GM18873 (cell line): Measurements from ENCODE around the gene ZNF260.
"Not testable (repeated sequence)": the region's sequence is repeated elsewhere in the genome, so short reads cannot be mapped to it uniquely, and the experiment has no call there.

Experiments
- ATAC-seq: cut with Tn5 transposase; IDR thresholded peaks from one replicate; pipeline ENCODE4 v1.9.1; 2021; ENCODE audit warnings: mild to moderate bottlenecking, moderate library complexity, moderate number of reproducible peaks; ENCODE audit not compliant: unreplicated experiment, low FRiP score

The ZNF260 gene

GRCh38 chr19:36528194-36528920 lies at the start of gene ZNF260:
Gene ZNF260, minus strand, starts transcription at chr19:36528271. Its CDS starts 13,033 bp downstream, at chr19:36515238.
- ATAC-seq = peak; percentile 73

DNA sequence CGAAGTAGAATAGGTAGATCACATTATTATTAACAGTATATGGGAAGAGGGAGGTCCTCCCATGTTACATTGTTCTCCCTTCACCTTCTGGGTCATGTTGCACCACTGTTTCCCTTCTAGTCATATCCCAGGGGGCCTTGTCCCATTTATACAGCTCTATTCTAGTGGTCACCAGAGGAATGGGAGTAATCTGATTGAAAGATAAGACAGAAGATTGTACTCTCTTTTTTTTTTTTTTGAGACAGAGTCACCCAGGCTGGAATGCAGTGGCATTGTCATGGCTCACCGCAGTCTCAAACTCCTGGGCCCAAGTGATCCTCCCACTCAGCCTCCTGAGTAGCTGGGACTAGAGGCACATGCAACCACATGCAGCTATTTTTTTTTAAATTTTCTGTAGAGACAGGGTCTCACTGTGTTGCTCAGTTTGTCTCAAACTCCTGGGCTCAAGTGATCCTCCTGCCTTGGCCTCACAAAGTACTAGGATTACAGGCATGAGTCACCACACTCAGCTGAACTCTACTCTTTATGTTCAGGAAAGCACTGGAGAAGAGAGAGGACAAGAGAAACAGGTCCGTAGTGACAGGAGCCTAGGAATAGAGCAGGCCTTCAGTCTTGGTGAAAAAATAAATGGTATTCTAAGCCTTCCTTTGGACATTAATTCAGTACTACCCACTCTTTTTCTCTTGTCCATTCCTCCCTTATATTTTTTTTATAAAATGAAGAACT lies 49.4 kb upstream of the ZNF260 start:
- ATAC-seq = no peak

DNA sequence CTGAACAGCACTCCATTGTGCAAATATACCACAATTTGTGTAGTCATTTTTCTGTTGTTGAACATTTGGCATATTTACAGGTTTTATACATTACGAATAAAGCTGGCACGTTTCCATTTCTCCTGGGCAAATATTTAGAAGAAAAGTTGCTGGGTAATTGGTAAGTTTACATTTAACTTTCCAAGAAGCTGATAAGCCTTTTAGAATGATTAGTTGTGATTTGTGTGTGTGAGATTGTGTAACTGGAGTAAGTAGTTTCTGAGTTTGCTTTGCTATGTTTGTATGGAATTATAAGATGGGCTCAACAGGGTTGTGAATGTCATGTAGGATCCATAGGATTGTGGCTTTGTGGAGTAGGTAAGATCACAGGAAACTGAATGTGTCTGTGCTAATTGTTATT lies 46.7 kb upstream of the ZNF260 start:
- ATAC-seq = no peak

DNA sequence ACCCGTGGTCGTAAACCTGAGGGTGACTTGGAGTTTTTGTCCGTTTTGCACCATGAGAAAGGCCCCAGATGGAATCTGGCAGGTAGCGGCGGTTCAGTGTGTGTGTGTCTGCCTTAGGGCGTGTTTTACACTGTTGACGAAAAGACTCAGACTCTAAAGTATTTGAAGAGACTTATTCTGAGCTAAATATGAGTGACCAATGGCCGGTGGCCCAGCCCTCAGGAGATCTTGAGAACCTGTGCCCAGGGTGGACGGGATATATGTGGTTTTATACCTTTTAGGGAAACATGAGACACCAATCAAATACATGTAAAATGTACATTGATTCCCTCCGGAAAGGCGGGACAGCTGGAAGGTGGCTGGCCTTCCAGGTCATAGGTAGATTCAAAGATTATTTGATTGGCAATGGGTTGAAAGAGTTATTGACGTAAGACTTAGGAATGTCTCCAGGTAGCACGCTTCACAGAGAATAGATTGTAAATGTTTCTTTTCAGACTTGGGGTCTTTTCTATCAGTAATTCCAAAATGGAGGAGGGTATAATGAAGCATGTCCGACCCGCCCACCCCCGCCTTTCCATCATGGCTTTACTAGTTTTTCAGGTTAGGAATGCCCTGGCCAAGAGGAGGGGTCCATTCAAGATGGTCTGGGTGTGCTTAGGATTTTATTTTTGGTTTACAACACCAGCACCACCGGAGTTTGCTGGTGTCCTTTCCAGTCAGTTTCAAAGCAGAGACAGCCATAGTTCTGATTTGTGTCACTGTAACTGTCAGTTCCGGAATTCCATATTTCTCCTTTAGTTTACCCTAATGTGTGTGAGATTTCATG lies 46.0 kb upstream of the ZNF260 start:
- ATAC-seq = no peak

DNA sequence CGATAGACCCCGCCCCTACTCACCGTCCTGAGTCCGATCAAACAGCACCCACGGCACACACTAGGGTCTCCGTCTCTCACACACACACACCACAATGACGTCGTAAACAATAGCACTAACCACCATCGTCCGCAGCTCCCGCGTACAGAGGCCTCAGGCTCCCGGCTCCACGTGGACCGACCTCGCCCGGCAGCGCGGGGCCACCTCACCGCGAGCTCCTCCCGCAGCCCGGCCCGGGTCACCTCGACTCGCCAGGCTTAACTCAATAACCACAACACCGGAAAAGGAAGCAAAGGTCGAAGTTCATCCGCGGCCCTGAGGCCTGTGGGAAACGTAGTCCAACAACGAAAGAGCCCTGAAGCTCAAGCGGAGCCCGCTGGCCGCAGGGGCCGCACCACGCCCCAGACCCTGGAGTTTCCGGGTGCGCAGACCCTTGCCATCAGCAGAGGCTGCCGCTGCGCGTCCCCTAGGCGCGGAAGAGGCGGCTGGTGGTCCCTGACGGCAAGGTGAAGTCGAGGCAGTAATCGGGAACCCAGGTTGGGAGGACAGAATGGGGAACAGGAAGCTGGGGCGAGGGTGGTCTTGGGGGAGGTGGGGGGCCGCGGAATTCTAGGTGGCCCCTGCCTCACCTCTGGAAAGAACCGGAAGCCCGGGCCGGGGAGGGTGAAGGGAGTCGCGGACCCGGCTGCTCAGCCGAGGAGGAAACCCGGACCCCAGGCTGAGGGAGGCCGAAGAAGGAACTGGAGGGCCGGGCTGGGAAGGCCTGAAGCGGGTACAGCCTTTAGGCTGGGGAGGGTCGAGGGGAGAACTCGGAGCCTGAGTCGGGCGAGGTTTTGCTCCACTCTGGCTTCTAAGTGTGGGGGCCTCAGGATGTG lies 45.2 kb upstream of the ZNF260 start, which contains the start of gene ZNF529:
Gene ZNF529, minus strand, starts transcription at position 273 of the 875 bp plus-strand sequence. CDS start 946 bp downstream, outside the sequence.
- peak; percentile 91 for ATAC-seq

GRCh38 chr19:36572593-36573019 lies 44.5 kb upstream of the ZNF260 start:
- ATAC-seq = no peak

DNA sequence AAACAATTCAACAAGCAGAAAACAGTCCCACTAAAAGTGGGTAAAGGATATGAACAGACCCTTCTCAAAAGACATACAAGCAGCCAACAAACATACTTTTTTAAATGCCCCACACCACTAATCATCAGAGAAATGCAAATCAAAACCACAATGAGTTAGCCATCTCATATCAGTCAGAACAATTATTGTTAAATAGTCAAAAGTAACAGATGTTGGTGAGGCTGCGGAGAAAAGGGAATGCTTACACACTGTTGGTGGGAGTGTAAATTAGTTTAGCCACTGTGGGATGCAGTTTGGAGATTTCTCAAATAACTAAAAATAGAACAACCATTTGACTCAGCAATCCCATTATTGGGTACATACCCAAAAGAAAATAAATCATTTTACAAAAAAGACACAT lies 36.3 kb upstream of the ZNF260 start:
- ATAC-seq = no peak

- ATAC-seq = no peak
Observed at GRCh38 chr19:36547001-36547732, 19.1 kb upstream of the ZNF260 start.

DNA sequence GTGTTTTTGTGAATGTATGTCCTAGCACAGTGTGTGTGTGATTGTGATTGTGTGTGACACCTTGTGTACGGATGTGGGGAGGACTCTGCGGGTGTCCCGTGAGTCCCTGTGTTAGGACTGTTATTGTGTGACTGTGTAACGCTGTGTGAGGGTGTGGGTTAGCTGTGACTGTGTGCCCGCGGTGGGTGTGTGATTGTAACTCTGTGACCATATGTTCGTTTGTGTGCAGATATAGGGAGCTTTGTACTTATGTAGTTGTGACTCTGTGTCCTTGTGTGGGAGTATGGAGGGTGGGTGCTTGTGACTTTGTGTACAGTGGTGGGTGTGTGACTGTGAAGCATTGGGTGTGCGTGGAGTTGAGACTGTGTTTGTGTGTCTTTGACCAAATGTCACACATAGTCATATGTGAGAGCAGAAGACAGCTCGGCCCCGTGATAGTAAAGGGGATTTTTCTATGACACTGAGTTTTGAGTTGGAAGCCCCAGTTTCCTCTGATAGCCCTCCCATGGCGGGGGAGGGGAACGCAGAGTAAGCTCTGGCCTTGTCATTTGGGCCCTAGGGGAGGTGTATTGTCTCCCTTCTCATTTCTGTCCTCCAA lies 949 bp upstream of the ZNF260 start:
- ATAC-seq = peak; percentile 26

DNA sequence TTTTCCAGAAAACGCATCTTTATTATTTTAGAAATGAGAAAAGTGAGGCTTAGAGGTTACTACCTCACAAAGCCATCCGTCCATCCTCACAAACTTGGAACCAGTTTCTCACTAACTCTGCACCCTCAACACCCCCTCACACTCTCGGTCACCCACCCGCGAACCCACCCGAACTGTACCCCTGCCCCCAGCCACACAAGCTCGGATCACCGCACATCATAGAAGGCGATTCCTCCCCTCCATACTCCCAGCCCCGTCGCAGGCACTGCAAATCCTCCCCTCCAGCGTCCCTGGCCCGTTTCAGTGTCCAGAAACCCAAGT lies 238 bp downstream of the ZNF260 start:
- ATAC-seq = no peak

GRCh38 chr19:36527341-36527740 lies 730 bp downstream of the ZNF260 start:
- ATAC-seq = no peak

GRCh38 chr19:36526581-36526980 lies 1.5 kb downstream of the ZNF260 start:
- no peak for ATAC-seq

- no peak for ATAC-seq
Observed at GRCh38 chr19:36524617-36525016, 3.5 kb downstream of the ZNF260 start.

DNA sequence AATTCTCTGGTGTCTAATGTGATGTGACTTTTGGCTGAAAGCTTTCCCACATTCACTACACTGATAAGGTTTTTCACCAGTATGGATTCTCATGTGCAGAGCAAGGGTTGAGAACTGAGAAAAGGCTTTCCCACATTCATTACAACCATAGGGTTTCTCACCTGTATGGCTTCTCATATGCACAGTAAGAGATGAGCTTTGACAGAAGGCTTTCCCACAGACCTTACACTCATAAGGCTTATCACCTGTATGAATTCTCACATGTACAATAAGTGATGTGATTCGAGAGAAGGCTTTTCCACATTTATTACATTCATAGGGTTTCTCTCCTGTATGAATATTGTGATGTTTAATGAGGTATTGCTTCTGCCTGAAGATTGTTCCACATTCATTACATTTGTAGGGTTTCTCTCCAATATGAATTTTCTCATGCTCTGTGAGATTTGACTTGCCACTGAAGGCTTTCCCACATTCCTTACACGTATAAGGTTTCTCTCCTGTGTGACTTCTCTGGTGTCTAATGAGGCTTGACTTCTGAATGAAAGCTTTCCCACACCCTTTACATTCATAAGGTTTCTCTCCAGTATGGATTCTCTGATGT lies 14.0 kb downstream of the ZNF260 start:
- no peak for ATAC-seq

- no peak for ATAC-seq
Observed at GRCh38 chr19:36508325-36508724, 19.7 kb downstream of the ZNF260 start.

- ATAC-seq = no peak
Observed at GRCh38 chr19:36501973-36502372, 26.1 kb downstream of the ZNF260 start.

DNA sequence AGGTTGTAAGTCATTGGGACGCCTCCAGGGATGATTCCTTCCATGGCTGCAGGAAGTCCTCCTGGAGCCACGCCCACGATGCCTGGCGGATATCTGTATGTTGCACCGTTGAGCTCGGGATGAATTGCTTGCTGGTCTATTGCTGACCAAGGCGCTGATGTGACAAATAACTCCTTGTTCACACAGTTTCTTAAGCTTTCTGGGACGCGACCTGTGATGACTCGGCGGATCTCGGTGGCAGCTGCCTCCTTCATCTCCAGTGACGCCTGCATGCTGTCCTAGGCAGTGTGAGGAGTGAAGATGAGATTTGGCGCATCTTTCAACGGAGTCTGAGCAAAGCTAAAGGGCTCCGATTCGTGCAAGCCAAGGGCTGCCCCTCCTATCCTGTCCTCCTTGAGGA lies 31.1 kb downstream of the ZNF260 start:
- no peak for ATAC-seq

DNA sequence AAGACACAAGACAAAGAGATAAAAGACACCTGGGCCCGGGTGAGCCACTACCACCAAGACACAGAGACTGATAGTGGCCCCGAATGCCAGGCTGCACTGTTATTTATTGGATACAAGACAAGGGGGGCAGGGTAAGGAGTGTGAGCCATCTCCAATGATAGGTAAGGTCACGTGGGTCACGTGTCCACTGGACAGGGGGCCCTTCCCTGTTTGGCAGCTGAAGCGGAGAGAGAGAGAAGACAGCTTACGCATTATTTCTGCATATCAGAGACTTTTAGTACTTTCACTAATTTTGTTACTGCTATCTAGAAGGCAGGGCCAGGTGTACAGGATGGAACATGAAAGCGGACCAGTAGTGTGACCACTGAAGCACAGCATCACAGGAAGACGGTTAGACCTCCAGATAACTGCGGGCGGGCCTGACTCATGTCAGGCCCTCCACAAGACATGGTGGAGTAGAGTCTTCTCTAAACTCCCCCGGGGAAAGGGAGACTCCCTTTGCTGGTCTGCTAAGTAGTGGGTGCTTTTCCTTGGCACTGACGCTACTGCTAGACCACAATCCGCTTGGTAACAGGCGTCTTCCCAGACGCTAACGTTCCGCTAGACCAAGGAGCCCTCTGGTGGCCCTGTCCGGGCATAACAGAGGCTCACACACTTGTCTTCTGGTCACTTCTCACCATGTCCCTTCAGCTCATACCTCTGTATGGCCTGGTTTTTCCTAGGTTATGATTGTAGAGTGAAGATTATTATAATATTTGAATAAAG lies 35.2 kb downstream of the ZNF260 start:
- not testable (repeated sequence) for ATAC-seq
